Activated T-cell treated with anti-CD3 and anti-CD28 coated beads for 4 hours (primary cell): ENCODE results near the gene LEPROT.
"Not testable (repeated sequence)": the region's sequence is repeated elsewhere in the genome, so short reads cannot be mapped to it uniquely, and the experiment has no call there.

ENCODE experiments used
- DNase-seq: peaks from one replicate; pipeline ENCODE4 v3.0.0-alpha.2; 2020

LEPROT gene

GRCh38 chr1:65420590-65421350 lies at the start of gene LEPROT, which contains the start of gene LEPR:
Gene LEPROT (plus strand): TSS chr1:65420668. CDS start chr1:65420725, 57 bp downstream.
Gene LEPR (plus strand): TSS chr1:65420668. CDS start chr1:65565566, 144,898 bp downstream.
- DNase-seq = no peak

DNA sequence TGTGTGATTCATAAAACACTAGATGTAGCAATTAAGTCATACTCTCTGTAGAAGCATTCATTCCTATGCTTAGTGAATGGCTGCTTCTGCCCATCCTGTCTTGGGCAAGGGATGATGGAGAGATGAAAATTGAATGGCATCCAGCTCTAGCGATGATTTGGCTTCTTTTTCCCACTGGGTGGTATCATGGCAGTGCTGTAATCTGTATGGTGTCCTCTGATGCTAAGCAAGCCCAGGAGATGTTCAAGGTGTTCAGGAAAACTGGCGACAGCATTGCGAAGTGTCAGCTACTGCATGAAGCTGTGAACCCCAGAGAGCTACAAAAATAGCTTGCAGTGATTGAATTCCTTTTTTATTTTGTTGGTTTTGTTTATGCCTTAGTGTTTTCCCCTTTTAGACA lies 48.9 kb upstream of the LEPROT start:
- no peak for DNase-seq

- no peak for DNase-seq
Measured at GRCh38 chr1:65372557-65372956, 47.9 kb upstream of the LEPROT start.

DNA sequence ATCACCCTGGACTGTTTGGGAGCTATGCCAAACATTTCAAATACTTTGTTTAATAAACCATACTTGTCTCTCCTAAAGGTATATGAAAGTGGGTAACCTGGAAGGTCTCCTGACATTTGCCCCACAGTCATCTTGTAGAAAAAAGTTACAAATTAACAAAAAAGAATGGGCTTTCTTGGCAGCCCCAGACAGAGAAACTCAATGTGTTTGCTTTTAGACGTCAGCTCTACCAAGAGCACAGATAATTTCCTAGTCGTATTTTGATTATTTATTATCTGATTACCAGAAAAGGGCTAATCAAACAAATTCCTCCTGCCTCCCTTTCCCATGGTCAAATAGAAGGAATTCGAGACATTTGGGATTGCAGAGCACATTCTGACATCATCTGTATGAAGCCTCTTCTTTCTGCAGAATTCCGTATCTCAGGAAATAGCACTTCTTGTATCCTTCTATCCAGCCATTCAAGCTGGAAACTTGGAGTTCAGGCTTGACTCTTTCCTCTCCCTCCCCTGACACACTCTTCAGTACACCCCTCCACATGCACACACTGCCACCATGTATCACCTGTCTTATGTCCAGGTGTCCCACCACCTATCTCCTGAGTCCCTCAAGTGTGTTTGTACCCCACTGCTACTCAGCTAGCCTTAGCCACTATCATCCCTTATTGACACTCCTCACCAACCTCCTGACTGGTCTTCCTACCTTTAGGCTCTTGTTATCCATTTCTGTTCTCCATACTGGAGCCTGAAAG lies 42.8 kb upstream of the LEPROT start:
- no peak for DNase-seq

- DNase-seq = no peak
Measured at GRCh38 chr1:65378247-65378946, 42.1 kb upstream of the LEPROT start.

DNA sequence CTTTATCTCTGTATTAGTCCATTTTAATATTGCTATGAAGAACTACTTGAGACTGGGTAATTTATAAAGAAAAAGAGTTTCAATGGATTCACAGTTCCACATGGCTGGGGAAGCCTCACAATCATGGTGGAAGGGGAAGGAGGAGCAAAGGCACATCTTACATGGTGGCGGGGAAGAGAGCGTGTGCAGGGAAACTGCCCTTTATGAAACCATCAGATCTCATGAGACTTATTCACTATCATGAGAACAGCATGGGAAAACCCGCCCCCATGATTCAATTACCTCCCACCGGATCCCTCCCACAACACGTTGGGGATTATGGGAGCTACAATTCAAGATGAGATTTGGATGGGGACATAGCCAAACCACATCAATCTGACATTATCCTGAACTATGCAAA lies 36.0 kb upstream of the LEPROT start:
- DNase-seq = not testable (repeated sequence)

GRCh38 chr1:65386439-65386838 lies 34.0 kb upstream of the LEPROT start:
- DNase-seq = no peak

DNA sequence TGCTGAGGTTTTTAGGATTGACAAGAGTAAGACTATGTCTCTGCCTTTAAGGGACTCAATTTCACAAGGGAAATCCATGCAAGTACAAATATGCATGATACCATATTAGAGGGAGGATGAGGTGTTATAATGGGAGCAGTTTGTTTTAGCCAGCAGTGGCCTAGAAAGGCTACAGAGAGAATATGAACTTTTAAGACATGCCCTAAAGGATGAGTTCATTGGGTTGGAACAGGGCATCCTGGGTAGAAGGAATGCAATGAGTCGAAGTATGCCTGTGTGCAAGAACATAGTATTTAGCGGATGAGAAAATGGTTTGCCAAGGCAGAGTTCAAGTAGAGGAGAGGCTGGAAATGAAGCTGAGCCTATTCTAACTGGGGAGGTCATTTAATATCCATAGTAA lies 32.6 kb upstream of the LEPROT start:
- no peak for DNase-seq

GRCh38 chr1:65388908-65389695 lies 31.4 kb upstream of the LEPROT start:
- no peak for DNase-seq

DNA sequence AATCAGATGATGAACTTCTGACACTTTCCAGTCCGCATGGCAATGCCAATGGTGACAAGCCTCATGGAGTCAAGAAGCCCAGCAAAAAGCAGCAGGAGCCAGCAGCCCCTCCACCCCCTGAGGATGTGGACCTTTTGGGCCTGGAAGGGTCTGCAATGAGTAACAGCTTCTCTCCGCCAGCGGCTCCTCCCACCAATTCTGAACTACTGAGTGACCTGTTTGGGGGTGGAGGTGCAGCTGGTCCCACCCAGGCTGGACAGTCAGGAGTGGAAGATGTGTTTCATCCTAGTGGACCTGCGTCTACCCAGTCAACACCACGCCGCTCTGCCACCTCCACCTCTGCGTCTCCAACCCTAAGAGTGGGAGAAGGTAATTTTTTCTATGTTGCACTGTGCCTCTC lies 28.0 kb upstream of the LEPROT start:
- DNase-seq = no peak

- no peak for DNase-seq
Measured at GRCh38 chr1:65393347-65393746, 27.1 kb upstream of the LEPROT start.

GRCh38 chr1:65393928-65394327 lies 26.5 kb upstream of the LEPROT start:
- DNase-seq = no peak

DNA sequence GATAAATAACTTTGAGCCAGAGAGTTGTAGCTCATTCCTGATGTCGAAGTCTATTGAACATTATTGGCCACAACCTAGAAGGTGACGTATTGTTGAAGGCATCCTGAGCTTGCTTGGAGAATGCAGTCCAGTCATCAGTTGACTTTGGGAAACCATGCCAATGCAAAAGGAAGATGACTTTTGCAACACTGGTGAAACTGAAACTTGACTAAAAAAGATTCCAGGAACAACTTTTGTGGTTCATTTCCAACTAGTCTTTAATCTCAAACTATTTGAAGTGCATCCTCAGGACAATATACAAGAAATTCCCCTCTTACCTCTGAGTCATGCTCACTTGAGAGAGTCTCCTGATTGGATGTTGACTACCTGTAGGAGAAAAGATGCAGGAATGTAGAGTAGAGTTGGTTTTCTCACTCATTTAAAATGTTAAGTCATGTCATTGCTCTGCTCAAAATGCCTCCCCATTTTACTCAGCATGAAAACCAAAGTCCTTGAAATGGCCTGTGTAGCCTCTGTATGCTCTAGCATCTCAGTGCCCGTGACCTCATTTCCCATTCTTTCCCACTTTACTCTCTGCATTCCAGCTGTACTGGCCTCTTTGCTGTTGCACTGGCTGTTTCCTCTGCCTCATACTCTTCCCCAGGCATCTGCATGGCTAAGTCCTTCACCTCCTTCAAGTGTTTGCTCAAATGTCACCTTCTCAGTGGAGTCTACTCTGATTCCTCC lies 24.4 kb upstream of the LEPROT start:
- no peak for DNase-seq

DNA sequence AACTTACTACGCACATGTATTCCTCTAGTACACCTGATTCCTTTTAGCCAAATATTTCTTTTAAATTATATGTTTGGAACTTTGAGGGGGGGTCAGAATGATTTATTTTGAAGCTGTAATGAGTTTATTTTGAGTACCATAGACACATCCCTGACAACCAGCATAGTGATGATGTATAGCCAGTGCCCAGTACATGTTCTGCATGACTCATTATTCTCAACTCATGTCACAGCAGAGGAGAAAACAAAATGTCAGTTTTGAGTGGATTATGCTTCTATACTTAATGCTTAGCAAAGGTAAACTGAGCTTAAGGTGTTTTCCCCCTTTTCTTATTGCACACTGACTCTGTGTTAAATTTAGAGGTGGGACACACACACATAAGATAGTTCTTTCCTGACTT lies 22.4 kb upstream of the LEPROT start:
- DNase-seq = no peak

DNA sequence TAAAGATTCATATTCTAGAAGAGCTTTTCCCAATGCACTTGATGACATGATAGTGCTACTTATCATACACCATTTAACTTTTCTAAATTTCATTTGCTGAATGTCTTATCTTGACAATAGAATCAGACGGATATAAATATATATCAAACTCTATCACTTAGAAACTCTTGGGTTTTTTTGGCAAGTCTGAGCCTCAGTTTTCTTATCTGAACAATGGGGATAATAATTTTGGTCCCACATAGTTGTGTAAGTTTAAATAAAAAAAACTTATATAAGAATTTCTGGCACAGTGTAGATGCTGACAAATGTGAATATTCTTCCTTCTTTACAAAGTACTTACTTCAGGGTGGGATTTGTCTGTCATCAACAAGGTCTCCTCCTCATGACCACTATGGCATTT lies 21.5 kb upstream of the LEPROT start:
- DNase-seq = no peak

- DNase-seq = no peak
Measured at GRCh38 chr1:65401612-65402011, 18.9 kb upstream of the LEPROT start.

DNA sequence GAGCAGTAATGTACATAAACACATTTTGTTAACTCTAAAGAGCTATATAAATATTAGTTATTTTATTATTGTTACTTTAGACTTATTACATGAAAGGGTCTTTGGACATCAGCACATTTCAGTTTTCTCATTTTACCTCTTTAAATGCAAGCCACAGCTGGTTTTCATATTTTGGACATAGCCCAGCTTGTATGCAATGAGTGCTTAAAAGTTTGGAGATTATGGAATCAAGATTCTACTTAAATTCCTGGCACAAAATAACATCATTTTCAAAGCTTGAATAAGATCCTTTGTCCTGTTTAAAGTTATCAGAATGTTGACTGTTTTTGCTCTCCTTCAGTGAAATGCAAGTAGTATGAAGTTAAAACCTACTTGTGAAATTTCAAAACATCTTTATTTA lies 15.5 kb upstream of the LEPROT start:
- DNase-seq = no peak

GRCh38 chr1:65407877-65408276 lies 12.6 kb upstream of the LEPROT start:
- no peak for DNase-seq

- DNase-seq = no peak
Measured at GRCh38 chr1:65409314-65409713, 11.2 kb upstream of the LEPROT start.

DNA sequence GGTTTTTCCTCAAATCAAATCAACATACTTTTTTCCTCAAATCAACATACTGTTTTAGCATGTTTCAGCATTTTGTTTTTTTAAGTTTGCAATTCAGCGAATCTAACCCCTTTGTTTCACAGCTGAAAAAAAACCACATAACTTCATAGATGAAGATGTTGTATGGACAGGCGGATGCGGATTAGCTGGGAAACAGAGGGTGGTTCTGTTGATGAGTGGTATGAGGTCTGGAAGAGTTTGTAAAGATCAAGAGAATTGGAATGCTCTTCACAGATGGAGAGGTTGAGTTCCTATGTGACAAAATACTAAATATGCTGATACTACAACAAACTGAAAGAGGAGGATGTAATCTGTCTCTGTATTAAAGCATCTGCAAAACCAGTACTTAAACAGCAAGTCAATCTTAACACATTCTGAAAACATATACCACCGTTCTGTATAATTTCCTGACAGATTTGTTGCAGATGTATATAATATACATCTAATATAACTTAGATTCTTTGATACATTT lies 10.6 kb upstream of the LEPROT start:
- DNase-seq = no peak

GRCh38 chr1:65412256-65412983 lies 8.0 kb upstream of the LEPROT start:
- no peak for DNase-seq
